ENCODE measurements around the gene ZNF224.
"Not testable (repeated sequence)": the region's sequence is repeated elsewhere in the genome, so short reads cannot be mapped to it uniquely, and the experiment has no call there.

Gene ZNF224

DNA sequence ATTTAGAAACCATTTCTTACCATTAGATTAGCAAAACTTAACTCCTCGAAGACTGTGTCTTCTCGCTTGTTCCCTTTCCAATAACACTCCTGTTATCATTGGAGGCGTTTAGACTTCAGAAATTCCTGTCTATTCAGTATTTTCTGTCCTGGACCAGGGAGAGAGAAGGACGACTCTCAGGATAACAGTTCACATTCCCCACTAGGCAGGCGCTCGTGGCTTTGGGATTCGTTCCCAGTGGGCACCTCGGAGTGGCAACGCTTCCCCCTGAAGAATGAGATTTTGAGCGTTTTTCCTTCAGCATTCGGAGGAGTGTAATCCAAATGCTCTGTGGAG lies 18.6 kb downstream of the ZNF224 start:
- DNase-seq: no peak
- WGBS: under 1% methylated on average over 11 of the region's 11 CpGs

GRCh38 chr19:44113138-44113783 lies 19.1 kb downstream of the ZNF224 start, which contains the start of gene ZNF225:
TSS of gene ZNF225 (plus strand) at chr19:44113399. CDS start at chr19:44115828, 2,429 bp downstream.
- peak within 1 kb of the TSS; percentile 60 to 75 for H3K4ac ChIP-seq (ENCODE audit: low read depth in 1 of 2, low read length in 2 of 2)
- peak within 1 kb of the TSS; percentile 80 for H2BK15ac ChIP-seq (ENCODE audit: low read depth, poor library complexity, severe bottlenecking)
- peaks cover 9% of the 10 kb centered on the region for H3K9me3 ChIP-seq (ENCODE audit: control insufficient read depth, low read length)
- H3K27me3 ChIP-seq (ENCODE audit: control insufficient read depth in 1 of 2, insufficient read depth in 1 of 2, low read length in 2 of 2): no peaks in the 10 kb centered on the region
- DNase-seq: peak; percentile 99
- H3K79me1 ChIP-seq (replicated peaks; ENCODE audit: low read length, poor library complexity, severe bottlenecking): peaks cover 23% of the 10 kb centered on the region
- H3K9ac ChIP-seq (ENCODE audit: low read length): peak within 1 kb of the TSS; percentile 98
- peaks cover 3% of the 10 kb centered on the region for H3K4me1 ChIP-seq (ENCODE audit: control insufficient read depth, insufficient read depth, low read depth, low read length)
- H2BK120ac ChIP-seq (ENCODE audit: low read depth, low read length): no peak within 1 kb of the TSS
- H2BK5ac ChIP-seq (ENCODE audit: low read depth, low read length, poor library complexity, severe bottlenecking): no peak within 1 kb of the TSS
- peak within 1 kb of the TSS; percentile 61 to 77 for H3K18ac ChIP-seq (ENCODE audit: low read depth in 1 of 2, low read length in 2 of 2)
- peaks cover 10 to 23% of the 10 kb centered on the region in 2 experiments for H3K36me3 ChIP-seq (ENCODE audit: control insufficient read depth in 1 of 2, insufficient read depth in 2 of 2, low read depth in 1 of 2, low read length in 2 of 2)
- peak within 1 kb of the TSS in 1 of 2 experiments; percentile 94 for H3K14ac ChIP-seq (ENCODE audit: low read length in 2 of 2)
- H4K8ac ChIP-seq (ENCODE audit: low read length): peak within 1 kb of the TSS; percentile 94
- no peak within 1 kb of the TSS for H2AK5ac ChIP-seq (ENCODE audit: low read length, severe bottlenecking)
- H4K91ac ChIP-seq (ENCODE audit: low read length): no peak within 1 kb of the TSS
- H2BK12ac ChIP-seq (ENCODE audit: low read length in 2 of 2): no peak within 1 kb of the TSS
- H3K23ac ChIP-seq (ENCODE audit: low read length in 2 of 2): no peak within 1 kb of the TSS
- 0% methylated on average over 44 of the region's 44 CpGs for WGBS
- peak within 1 kb of the TSS; percentile 74 for H2AFZ ChIP-seq (ENCODE audit: low read depth, low read length)
- peak within 1 kb of the TSS; percentile 87 to 92 for H3K4me3 ChIP-seq (ENCODE audit: insufficient read depth in 1 of 2, low read depth in 1 of 2, low read length in 2 of 2)
- peak within 1 kb of the TSS; percentile 98 for H3K4me2 ChIP-seq (ENCODE audit: low read length, poor library complexity, severe bottlenecking)
- peak within 1 kb of the TSS; percentile 83 for H3K27ac ChIP-seq (ENCODE audit: low read length, poor library complexity, severe bottlenecking)

More for the DNA sequence above, 18.6 kb downstream of the ZNF224 start:
- peaks cover 3% of the 10 kb centered on the region for H3K4me1 ChIP-seq (ENCODE audit: control insufficient read depth, insufficient read depth, low read depth, low read length)
- peaks cover 23% of the 10 kb centered on the region for H3K79me1 ChIP-seq (replicated peaks; ENCODE audit: low read length, poor library complexity, severe bottlenecking)
- H3K9ac ChIP-seq (ENCODE audit: low read length): peak overlapping the region; percentile 98
- no peak overlapping the region for H2AFZ ChIP-seq (ENCODE audit: low read depth, low read length)
- H3K14ac ChIP-seq (ENCODE audit: low read length in 2 of 2): no peak overlapping the region
- H4K8ac ChIP-seq (ENCODE audit: low read length): no peak overlapping the region
- no peaks in the 10 kb centered on the region for H3K27me3 ChIP-seq (ENCODE audit: control insufficient read depth in 1 of 2, insufficient read depth in 1 of 2, low read length in 2 of 2)
- no peak overlapping the region for H3K23ac ChIP-seq (ENCODE audit: low read length in 2 of 2)
- H2AK5ac ChIP-seq (ENCODE audit: low read length, severe bottlenecking): no peak overlapping the region
- H3K4me2 ChIP-seq (ENCODE audit: low read length, poor library complexity, severe bottlenecking): peak overlapping the region; percentile 53
- H2BK5ac ChIP-seq (ENCODE audit: low read depth, low read length, poor library complexity, severe bottlenecking): no peak overlapping the region
- H4K91ac ChIP-seq (ENCODE audit: low read length): no peak overlapping the region
- H3K36me3 ChIP-seq (ENCODE audit: control insufficient read depth in 1 of 2, insufficient read depth in 2 of 2, low read depth in 1 of 2, low read length in 2 of 2): peaks cover 9 to 24% of the 10 kb centered on the region in 2 experiments
- H3K27ac ChIP-seq (ENCODE audit: low read length, poor library complexity, severe bottlenecking): peak overlapping the region; percentile 70
- no peak overlapping the region for H2BK120ac ChIP-seq (ENCODE audit: low read depth, low read length)
- no peak overlapping the region for H2BK15ac ChIP-seq (ENCODE audit: low read depth, poor library complexity, severe bottlenecking)
- peak overlapping the region; percentile 71 to 92 for H3K4me3 ChIP-seq (ENCODE audit: insufficient read depth in 1 of 2, low read depth in 1 of 2, low read length in 2 of 2)
- H3K4ac ChIP-seq (ENCODE audit: low read depth in 1 of 2, low read length in 2 of 2): peak overlapping the region in 1 of 2 experiments; percentile 75
- no peak overlapping the region for H2BK12ac ChIP-seq (ENCODE audit: low read length in 2 of 2)
- peak overlapping the region in 1 of 2 experiments; percentile 77 for H3K18ac ChIP-seq (ENCODE audit: low read depth in 1 of 2, low read length in 2 of 2)
- H3K9me3 ChIP-seq (ENCODE audit: control insufficient read depth, low read length): peaks cover 14% of the 10 kb centered on the region

GRCh38 chr19:44113784-44114390 lies 19.7 kb downstream of the ZNF224 start:
- Histone ChIP-seq H3K79me1 (replicated peaks; ENCODE audit: low read length, poor library complexity, severe bottlenecking) (peaks cover 21% of the 10 kb centered on the region), H3K9ac (ENCODE audit: low read length) (peak overlapping the region; percentile 98), H3K4me1 (ENCODE audit: control insufficient read depth, insufficient read depth, low read depth, low read length) (peaks cover 3% of the 10 kb centered on the region), H3K18ac (ENCODE audit: low read depth in 1 of 2, low read length in 2 of 2) (peak overlapping the region in 1 of 2 experiments; percentile 61), H3K14ac (ENCODE audit: low read length in 2 of 2) (no peak overlapping the region), H3K27me3 (ENCODE audit: control insufficient read depth in 1 of 2, insufficient read depth in 1 of 2, low read length in 2 of 2) (no peaks in the 10 kb centered on the region), H3K27ac (ENCODE audit: low read length, poor library complexity, severe bottlenecking) (no peak overlapping the region), H4K8ac (ENCODE audit: low read length) (no peak overlapping the region), H3K4ac (ENCODE audit: low read depth in 1 of 2, low read length in 2 of 2) (no peak overlapping the region), H3K4me3 (ENCODE audit: insufficient read depth in 1 of 2, low read depth in 1 of 2, low read length in 2 of 2) (peak overlapping the region; percentile 87 to 92), H3K9me3 (ENCODE audit: control insufficient read depth, low read length) (peaks cover 3% of the 10 kb centered on the region), H3K4me2 (ENCODE audit: low read length, poor library complexity, severe bottlenecking) (peak overlapping the region; percentile 98), H2AK5ac (ENCODE audit: low read length, severe bottlenecking) (no peak overlapping the region), H2BK120ac (ENCODE audit: low read depth, low read length) (no peak overlapping the region), H2BK12ac (ENCODE audit: low read length in 2 of 2) (no peak overlapping the region), H2AFZ (ENCODE audit: low read depth, low read length) (peak overlapping the region; percentile 74), H4K91ac (ENCODE audit: low read length) (no peak overlapping the region), H3K36me3 (ENCODE audit: control insufficient read depth in 1 of 2, insufficient read depth in 2 of 2, low read depth in 1 of 2, low read length in 2 of 2) (peaks cover 11 to 24% of the 10 kb centered on the region in 2 experiments), H3K23ac (ENCODE audit: low read length in 2 of 2) (no peak overlapping the region), H2BK5ac (ENCODE audit: low read depth, low read length, poor library complexity, severe bottlenecking) (no peak overlapping the region), H2BK15ac (ENCODE audit: low read depth, poor library complexity, severe bottlenecking) (no peak overlapping the region)
- no peak for DNase-seq
- WGBS: 8% methylated on average over 18 of the region's 18 CpGs

DNA sequence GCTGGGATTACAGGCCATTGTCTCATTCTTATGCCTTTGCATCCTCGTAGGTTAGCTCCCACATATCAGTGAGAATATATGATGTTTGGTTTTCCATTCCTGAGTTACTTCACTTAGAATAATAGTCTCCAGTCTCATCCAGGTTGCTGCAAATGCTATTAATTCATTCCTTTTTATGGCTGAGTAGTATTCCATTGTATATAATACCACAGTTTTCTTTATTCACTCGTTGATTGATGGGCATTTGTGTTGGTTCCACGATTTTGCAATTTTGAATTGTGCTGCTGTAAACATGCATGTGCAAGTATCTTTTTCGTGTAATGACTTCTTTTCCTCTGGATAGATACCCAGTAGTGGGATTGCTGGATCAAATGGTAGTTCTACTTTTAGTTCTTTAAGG lies 27.0 kb downstream of the ZNF224 start:
- H3K36me3 ChIP-seq (ENCODE audit: control insufficient read depth in 1 of 2, insufficient read depth in 2 of 2, low read depth in 1 of 2, low read length in 2 of 2): peaks cover 14 to 87% of the 10 kb centered on the region in 2 experiments
- not testable (repeated sequence) for H3K79me1 ChIP-seq (replicated peaks; ENCODE audit: low read length, poor library complexity, severe bottlenecking); H3K27me3 ChIP-seq (ENCODE audit: control insufficient read depth in 1 of 2, insufficient read depth in 1 of 2, low read length in 2 of 2); H3K4me3 ChIP-seq (ENCODE audit: insufficient read depth in 1 of 2, low read depth in 1 of 2, low read length in 2 of 2); H3K4me2 ChIP-seq (ENCODE audit: low read length, poor library complexity, severe bottlenecking); H3K18ac ChIP-seq (ENCODE audit: low read depth in 1 of 2, low read length in 2 of 2); H4K8ac ChIP-seq (ENCODE audit: low read length); H2BK15ac ChIP-seq (ENCODE audit: low read depth, poor library complexity, severe bottlenecking); H3K14ac ChIP-seq (ENCODE audit: low read length in 2 of 2); H2BK12ac ChIP-seq (ENCODE audit: low read length in 2 of 2); H2BK5ac ChIP-seq (ENCODE audit: low read depth, low read length, poor library complexity, severe bottlenecking); H3K23ac ChIP-seq (ENCODE audit: low read length in 2 of 2); H3K4ac ChIP-seq (ENCODE audit: low read depth in 1 of 2, low read length in 2 of 2); H3K4me1 ChIP-seq (ENCODE audit: control insufficient read depth, insufficient read depth, low read depth, low read length); H2BK120ac ChIP-seq (ENCODE audit: low read depth, low read length); H2AK5ac ChIP-seq (ENCODE audit: low read length, severe bottlenecking); H4K91ac ChIP-seq (ENCODE audit: low read length); H3K27ac ChIP-seq (ENCODE audit: low read length, poor library complexity, severe bottlenecking); H3K9ac ChIP-seq (ENCODE audit: low read length); DNase-seq; H2AFZ ChIP-seq (ENCODE audit: low read depth, low read length)
- WGBS: no CpG with 5 or more reads among the region's 4 CpGs
- peaks cover 26% of the 10 kb centered on the region for H3K9me3 ChIP-seq (ENCODE audit: control insufficient read depth, low read length)
